SK-N-SH treated with all-trans-retinoic acid at 6 μM for 48 hours (cell line): ENCODE results near the gene ANP32B.

Experiments
- ARNTL ChIP-seq: fragments of 450-650 bp; formaldehyde crosslinking; IDR thresholded peaks from 2 replicates; pipeline ENCODE4 v1.5.0; 2020; ENCODE audit warnings: low read depth, mild to moderate bottlenecking, moderate library complexity, borderline replicate concordance
- OSR1 ChIP-seq: fragments of 250-450 bp; sonication (Bioruptor Pico); IDR thresholded peaks from 2 replicates; pipeline ENCODE4 v1.8.0; 2022; ENCODE audit warnings: moderate library complexity, mild to moderate bottlenecking, inconsistent platforms
- PPARA ChIP-seq: fragments of 250-450 bp; sonication (Bioruptor Pico); IDR thresholded peaks from 2 replicates; pipeline ENCODE4 v1.5.0; 2020; ENCODE audit warnings: mild to moderate bottlenecking, borderline replicate concordance
- ZNF8 ChIP-seq: fragments of 450-650 bp; formaldehyde crosslinking; IDR thresholded peaks from 2 replicates; pipeline ENCODE4 v1.5.0; 2020; ENCODE audit warnings: mild to moderate bottlenecking, moderate library complexity

DNA sequence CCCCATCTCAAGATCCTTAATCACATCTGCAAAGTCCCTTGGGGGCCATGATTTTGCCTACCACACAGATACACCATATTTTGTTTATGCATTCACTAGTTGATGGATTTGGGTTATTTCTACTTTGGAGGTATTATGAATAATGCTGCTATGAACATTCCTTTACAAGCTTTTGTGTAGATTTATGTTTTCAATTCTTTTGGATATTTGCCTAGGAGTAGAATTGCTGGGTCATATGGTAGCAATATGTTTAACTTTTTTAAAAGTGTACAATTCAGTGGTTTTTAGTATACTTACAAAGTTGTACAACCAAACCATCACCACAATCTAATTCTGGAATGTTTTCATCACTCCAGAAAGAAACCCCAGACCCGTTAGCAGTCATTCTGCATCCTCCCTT, 7.8 kb upstream of the ANP32B start:
- TF ChIP-seq ARNTL (CRISPR knock-in tag), result no peak
- no peak for TF ChIP-seq ZNF8 (CRISPR knock-in tag)
- TF ChIP-seq OSR1 (CRISPR knock-in tag), result no peak
- no peak for TF ChIP-seq PPARA (CRISPR knock-in tag)
